Right atrium auricular region (tissue), 2 donors: ENCODE results near the gene DYNC1I1. TPM values are rescaled to one million over a fixed set of nuclear protein-coding genes. Genes with fewer than 3 reads are reported as not detected.

Experiments
- DNase-seq: peaks from one replicate; pipeline ENCODE4 v3.0.0-alpha.2; 2019; ENCODE audit warnings: low spot score
- H3K27ac ChIP-seq, 2 donors: fragments of 200-600 bp; sonication (generic); 1 replicate in 1 of 2; 2 replicates in 1 of 2; pipeline ENCODE4 v1.5.1; 2016 to 2019
- H3K27me3 ChIP-seq, 2 donors: fragments of 200-600 bp; sonication (generic); one replicate each; pipeline versions ENCODE4 v1.5.1 to v1.6.0; 2017 to 2019
- H3K36me3 ChIP-seq: fragments of 200-600 bp; sonication (generic); one replicate; pipeline ENCODE4 v1.5.1; 2016
- H3K4me1 ChIP-seq, 2 donors: fragments of 200-600 bp; sonication (generic); one replicate each; pipeline versions ENCODE4 v1.5.1 to v1.6.0; 2017 to 2019
- H3K4me3 ChIP-seq, 2 donors: fragments of 200-600 bp; sonication (generic); 1 replicate in 1 of 2; 2 replicates in 1 of 2; pipeline ENCODE4 v1.5.1; 2017 to 2019; ENCODE audit warnings: mild to moderate bottlenecking in 1 of 2, moderate library complexity in 1 of 2
- H3K9me3 ChIP-seq, 2 donors: fragments of 200-600 bp; sonication (generic); one replicate each; pipeline ENCODE4 v1.5.1; 2019
- total RNA-seq, 2 donors: library from RNA; depleted of rRNA; stranded (reverse); fragments of >200 nt; gene quantifications; one replicate each; pipeline ENCODE4 v1.1.0, GENCODE V29; 2016
- TF ChIP-seq, protein P1 (sequence below), 2 donors: fragments of 200-600 bp; sonication (generic); IDR thresholded peaks; one replicate each; pipeline ENCODE4 v1.5.1; 2019; ENCODE audit warnings: antibody characterized with exemption in 2 of 2

Gene DYNC1I1
- total RNA-seq, 2 donors from 2014 or later: 14.1 to 41.3 TPM

DNA sequence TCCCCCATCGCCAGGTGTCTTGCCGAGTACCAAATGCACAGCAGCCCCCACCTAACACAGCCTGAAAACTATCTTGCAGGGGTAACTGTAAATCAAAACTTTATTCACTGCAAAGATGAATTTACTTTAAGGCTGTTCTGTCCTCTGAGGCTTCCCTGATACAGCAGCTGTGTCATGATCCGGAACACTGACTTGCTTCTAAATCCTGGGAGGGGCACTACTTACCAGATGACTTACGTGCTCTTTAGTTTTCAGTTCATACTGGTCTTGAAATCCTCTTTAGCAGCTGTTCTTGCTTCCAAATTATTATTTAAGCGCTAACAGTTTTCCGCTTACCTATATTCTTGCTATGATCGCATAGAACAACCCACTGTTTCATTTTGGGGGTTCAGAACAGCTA, 4.9 kb downstream of the DYNC1I1 start:
- peaks cover 0 to 8% of the 10 kb centered on the region in 2 donors for H3K4me1 ChIP-seq
- no peak overlapping the region for H3K27ac ChIP-seq
- DNase-seq: no peak
- no peak overlapping the region for H3K4me3 ChIP-seq
- H3K9me3 ChIP-seq: peaks cover 0 to 2% of the 10 kb centered on the region in 2 donors
- TF ChIP-seq, protein P1, sequence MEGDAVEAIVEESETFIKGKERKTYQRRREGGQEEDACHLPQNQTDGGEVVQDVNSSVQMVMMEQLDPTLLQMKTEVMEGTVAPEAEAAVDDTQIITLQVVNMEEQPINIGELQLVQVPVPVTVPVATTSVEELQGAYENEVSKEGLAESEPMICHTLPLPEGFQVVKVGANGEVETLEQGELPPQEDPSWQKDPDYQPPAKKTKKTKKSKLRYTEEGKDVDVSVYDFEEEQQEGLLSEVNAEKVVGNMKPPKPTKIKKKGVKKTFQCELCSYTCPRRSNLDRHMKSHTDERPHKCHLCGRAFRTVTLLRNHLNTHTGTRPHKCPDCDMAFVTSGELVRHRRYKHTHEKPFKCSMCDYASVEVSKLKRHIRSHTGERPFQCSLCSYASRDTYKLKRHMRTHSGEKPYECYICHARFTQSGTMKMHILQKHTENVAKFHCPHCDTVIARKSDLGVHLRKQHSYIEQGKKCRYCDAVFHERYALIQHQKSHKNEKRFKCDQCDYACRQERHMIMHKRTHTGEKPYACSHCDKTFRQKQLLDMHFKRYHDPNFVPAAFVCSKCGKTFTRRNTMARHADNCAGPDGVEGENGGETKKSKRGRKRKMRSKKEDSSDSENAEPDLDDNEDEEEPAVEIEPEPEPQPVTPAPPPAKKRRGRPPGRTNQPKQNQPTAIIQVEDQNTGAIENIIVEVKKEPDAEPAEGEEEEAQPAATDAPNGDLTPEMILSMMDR (IDR thresholded peaks at IDR 0.05): no peak
- H3K27me3 ChIP-seq: no peaks in the 10 kb centered on the region
- no peaks in the 10 kb centered on the region for H3K36me3 ChIP-seq

DNA sequence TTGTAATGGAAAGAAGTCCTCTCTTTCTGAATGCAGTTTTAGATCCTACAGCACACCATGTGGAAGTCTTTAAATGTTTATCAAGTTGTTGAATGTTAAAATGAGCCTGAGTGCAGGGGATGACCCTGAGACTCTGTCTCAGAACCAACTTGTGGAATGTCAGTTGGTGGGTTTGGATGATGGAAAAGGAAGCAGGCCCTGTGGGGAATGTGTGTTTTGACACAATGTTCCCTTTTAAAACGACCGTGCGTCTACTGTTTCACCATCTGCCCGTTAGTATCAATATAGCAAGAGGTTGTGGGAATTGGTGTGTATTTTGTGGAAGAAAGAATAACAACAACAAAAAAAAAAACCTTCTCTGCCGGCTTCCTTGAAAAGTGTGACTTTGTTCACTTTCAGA, 8.3 kb downstream of the DYNC1I1 start:
- Histone ChIP-seq H3K4me3 (no peak overlapping the region), H3K4me1 (no peaks in the 10 kb centered on the region)
- DNase-seq: no peak

DNA sequence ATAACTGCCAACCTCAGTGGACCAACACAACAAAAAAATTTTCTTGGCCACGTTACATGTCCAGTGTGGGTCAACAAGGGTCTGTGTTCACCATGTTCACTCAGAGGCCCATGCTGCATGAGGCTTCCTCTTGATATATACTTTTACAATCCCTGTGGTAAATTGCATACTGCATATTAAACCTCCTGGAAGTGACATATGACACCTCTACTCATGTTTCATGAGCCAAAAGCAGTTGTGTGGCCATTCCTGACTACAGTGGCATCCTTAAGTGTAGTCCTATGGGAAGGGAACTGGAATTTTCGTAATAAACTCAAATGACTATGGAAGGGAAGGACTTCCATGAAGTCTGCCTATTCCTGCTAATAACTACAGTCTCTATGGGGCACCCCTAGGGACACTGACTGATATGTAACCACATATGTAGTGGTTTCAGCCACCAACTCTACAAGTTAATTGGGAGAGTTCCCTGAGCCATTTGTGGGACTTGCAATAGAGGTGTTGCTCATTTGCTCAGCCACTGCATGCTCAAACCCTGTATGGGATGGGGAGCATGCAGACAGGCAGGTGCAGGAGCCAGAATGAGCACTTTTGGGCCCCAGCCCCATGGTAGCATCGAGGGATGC, 9.7 kb downstream of the DYNC1I1 start:
- Histone ChIP-seq H3K4me1 (no peaks in the 10 kb centered on the region), H3K36me3 (no peaks in the 10 kb centered on the region), H3K4me3 (no peak overlapping the region), H3K27ac (no peak overlapping the region), H3K27me3 (no peaks in the 10 kb centered on the region), H3K9me3 (peaks cover 0 to 8% of the 10 kb centered on the region in 2 donors)
- TF ChIP-seq, protein P1 (IDR thresholded peaks at IDR 0.05): no peak
- no peak for DNase-seq

More for the DNA sequence above, 8.3 kb downstream of the DYNC1I1 start:
- TF ChIP-seq, protein P1 (IDR thresholded peaks at IDR 0.05): no peak
- H3K9me3 ChIP-seq: peaks cover 0 to 8% of the 10 kb centered on the region in 2 donors
- H3K36me3 ChIP-seq: no peaks in the 10 kb centered on the region
- no peak overlapping the region for H3K27ac ChIP-seq
- H3K27me3 ChIP-seq: no peaks in the 10 kb centered on the region

DNA sequence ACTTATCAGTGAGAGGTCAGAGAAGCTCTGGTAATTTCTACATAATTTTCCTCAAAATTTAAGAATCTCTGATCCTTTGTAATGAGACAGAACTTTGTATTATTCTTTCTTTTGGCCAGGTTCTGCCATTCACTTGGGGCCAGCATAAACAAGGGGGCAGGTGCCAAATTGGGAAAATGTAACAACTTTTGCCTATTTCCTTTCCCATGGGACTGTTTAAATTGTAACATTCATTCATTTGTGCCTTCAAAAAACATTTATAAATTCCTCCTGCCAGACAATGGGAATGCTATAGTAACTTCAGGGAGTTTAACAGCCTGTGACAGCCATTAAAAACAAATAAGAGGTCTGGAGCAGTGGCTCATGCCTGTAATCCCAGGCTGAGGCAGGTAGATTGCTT, 12.4 kb downstream of the DYNC1I1 start:
- TF ChIP-seq, protein P1 (IDR thresholded peaks at IDR 0.05): no peak
- no peak for DNase-seq
- Histone ChIP-seq H3K27ac (no peak overlapping the region), H3K36me3 (no peaks in the 10 kb centered on the region), H3K9me3 (peaks cover 0 to 8% of the 10 kb centered on the region in 2 donors), H3K4me3 (no peak overlapping the region), H3K4me1 (no peaks in the 10 kb centered on the region), H3K27me3 (no peaks in the 10 kb centered on the region)

DNA sequence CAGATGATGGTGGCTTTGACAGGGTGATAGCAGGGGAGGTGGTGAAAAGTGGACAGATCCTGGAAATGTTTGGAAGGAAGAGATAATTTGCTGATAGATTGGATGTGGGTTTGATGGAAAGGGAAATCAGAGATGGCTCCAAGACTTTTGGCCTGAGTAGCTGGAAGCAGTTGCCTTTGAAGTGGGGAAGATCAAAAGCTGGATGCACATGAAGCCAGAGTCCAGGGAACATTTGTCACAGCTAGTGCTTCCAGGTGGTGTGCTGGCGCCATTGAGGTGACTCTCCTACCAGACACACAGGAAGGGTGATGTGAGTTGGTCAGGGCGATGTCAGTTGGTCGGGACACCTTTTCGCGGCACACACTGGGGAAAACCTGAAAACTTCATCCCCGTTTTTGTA, 15.9 kb downstream of the DYNC1I1 start:
- H3K9me3 ChIP-seq: no peaks in the 10 kb centered on the region
- no peak overlapping the region for H3K27ac ChIP-seq
- no peak for DNase-seq
- no peaks in the 10 kb centered on the region for H3K36me3 ChIP-seq
- H3K4me1 ChIP-seq: no peaks in the 10 kb centered on the region
- H3K27me3 ChIP-seq: no peaks in the 10 kb centered on the region
- TF ChIP-seq, protein P1 (IDR thresholded peaks at IDR 0.05): no peak
- no peak overlapping the region for H3K4me3 ChIP-seq

DNA sequence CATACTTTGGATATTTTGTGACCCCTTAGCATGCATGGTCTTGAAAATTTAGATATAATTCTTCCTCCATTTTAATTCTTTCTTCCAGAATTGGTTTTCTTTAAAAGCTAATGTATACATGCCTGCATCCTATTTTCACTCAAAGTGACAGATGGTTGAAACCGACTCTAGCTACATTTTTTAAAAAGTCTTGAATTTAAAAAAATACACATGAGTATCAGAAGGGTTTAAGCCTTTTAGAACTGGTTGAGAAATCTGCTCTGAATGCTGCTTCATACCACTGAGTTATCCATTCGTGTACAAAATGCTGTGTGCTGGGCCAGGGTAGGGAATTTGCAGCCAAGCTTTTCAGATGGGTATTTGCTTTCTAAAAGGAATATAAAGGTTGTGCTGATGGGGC, 16.5 kb downstream of the DYNC1I1 start:
- Histone ChIP-seq H3K27me3 (no peaks in the 10 kb centered on the region), H3K4me1 (no peaks in the 10 kb centered on the region), H3K27ac (no peak overlapping the region), H3K4me3 (no peak overlapping the region), H3K9me3 (no peaks in the 10 kb centered on the region), H3K36me3 (no peaks in the 10 kb centered on the region)
- TF ChIP-seq, protein P1 (IDR thresholded peaks at IDR 0.05): no peak
- DNase-seq: no peak
